ENCODE measurements around the gene RRAGC. TPM values are rescaled to one million over a fixed set of nuclear protein-coding genes. Genes with fewer than 3 reads are reported as not detected.
"Not testable (repeated sequence)": the region's sequence is repeated elsewhere in the genome, so short reads cannot be mapped to it uniquely, and the experiment has no call there.

RRAGC gene
- total RNA-seq, 1 donor from 2014 or later: 11.4 TPM

- no peaks in the 10 kb centered on the region for H3K9me3 Mint-ChIP-seq
- H3K36me3 Mint-ChIP-seq: peaks cover 8% of the 10 kb centered on the region
- no peak overlapping the region for H3K27ac Mint-ChIP-seq
- Histone ChIP-seq H4K20me1 (ENCODE audit: low read depth) (no peaks in the 10 kb centered on the region), H3K4me1 (no peaks in the 10 kb centered on the region), H3K27ac (no peak overlapping the region), H3K4me2 (no peak overlapping the region), H3K9me3 (ENCODE audit: low read depth) (no peaks in the 10 kb centered on the region), H2AFZ (replicated peaks) (no peak overlapping the region), H3K4me3 (no peak overlapping the region), H3F3A (ENCODE audit: low read depth) (peaks cover 7% of the 10 kb centered on the region), H3K27me3 (no peaks in the 10 kb centered on the region), H3K79me2 (ENCODE audit: low read depth) (no peaks in the 10 kb centered on the region), H3K36me3 (no peaks in the 10 kb centered on the region), H3K9ac (no peak overlapping the region)
- DNase-seq (ENCODE audit: low spot score): no peak
- no peaks in the 10 kb centered on the region for H3K27me3 Mint-ChIP-seq (ENCODE audit: insufficient read depth, low read depth)
- no peak for TF ChIP-seq EZH2 (IDR thresholded peaks at IDR 0.05)
- no peak for TF ChIP-seq EZH2phosphoT487 (IDR thresholded peaks at IDR 0.05)
- no peak for TF ChIP-seq CTCF (IDR thresholded peaks at IDR 0.05)
- no peaks in the 10 kb centered on the region for H3K4me1 Mint-ChIP-seq
- H3K4me3 Mint-ChIP-seq: no peak overlapping the region
Observed at GRCh38 chr1:38839363-38839762, 20.2 kb downstream of the RRAGC start.

GRCh38 chr1:38836316-38836715 is 23.3 kb downstream of the RRAGC start:
- H3K9me3 ChIP-seq (ENCODE audit: low read depth); H3K4me1 ChIP-seq; H3K4me2 ChIP-seq; H3K27ac Mint-ChIP-seq; DNase-seq (ENCODE audit: low spot score); H3K9ac ChIP-seq; H4K20me1 ChIP-seq (ENCODE audit: low read depth); H3K36me3 Mint-ChIP-seq; H2AFZ ChIP-seq (replicated peaks); H3K4me3 ChIP-seq; H3K9me3 Mint-ChIP-seq; H3K79me2 ChIP-seq (ENCODE audit: low read depth); H3K4me3 Mint-ChIP-seq; H3K27ac ChIP-seq; H3K36me3 ChIP-seq; H3K27me3 Mint-ChIP-seq (ENCODE audit: insufficient read depth, low read depth); H3F3A ChIP-seq (ENCODE audit: low read depth); H3K27me3 ChIP-seq: not testable (repeated sequence)
- H3K4me1 Mint-ChIP-seq: peaks cover 12% of the 10 kb centered on the region

- no peak for TF ChIP-seq EZH2phosphoT487 (IDR thresholded peaks at IDR 0.05)
- TF ChIP-seq EZH2 (IDR thresholded peaks at IDR 0.05): no peak
- TF ChIP-seq CTCF (IDR thresholded peaks at IDR 0.05): peak; percentile 88
- Mint-ChIP-seq H3K4me1 (peaks cover 12% of the 10 kb centered on the region), H3K27ac (no peak overlapping the region), H3K4me3 (no peak overlapping the region), H3K36me3 (peaks cover 4% of the 10 kb centered on the region), H3K9me3 (no peaks in the 10 kb centered on the region), H3K27me3 (ENCODE audit: insufficient read depth, low read depth) (peaks cover 3% of the 10 kb centered on the region)
- DNase-seq (ENCODE audit: low spot score): peak; percentile 93
- Histone ChIP-seq H3K9me3 (ENCODE audit: low read depth) (no peaks in the 10 kb centered on the region), H3K4me3 (no peak overlapping the region), H3K36me3 (no peaks in the 10 kb centered on the region), H3K9ac (no peak overlapping the region), H3K27ac (no peak overlapping the region), H3K4me1 (peaks cover 5% of the 10 kb centered on the region), H2AFZ (replicated peaks) (no peak overlapping the region), H4K20me1 (ENCODE audit: low read depth) (no peaks in the 10 kb centered on the region), H3K27me3 (no peaks in the 10 kb centered on the region), H3F3A (ENCODE audit: low read depth) (peaks cover 7% of the 10 kb centered on the region), H3K79me2 (ENCODE audit: low read depth) (no peaks in the 10 kb centered on the region), H3K4me2 (no peak overlapping the region)
Observed at GRCh38 chr1:38834937-38835827, 24.4 kb downstream of the RRAGC start.

GRCh38 chr1:38834221-38834782 is 25.3 kb downstream of the RRAGC start:
- Histone ChIP-seq H3K4me1 (peaks cover 5% of the 10 kb centered on the region), H3K36me3 (no peaks in the 10 kb centered on the region), H3K9me3 (ENCODE audit: low read depth) (no peaks in the 10 kb centered on the region), H3K79me2 (ENCODE audit: low read depth) (no peaks in the 10 kb centered on the region), H3K27me3 (no peaks in the 10 kb centered on the region), H2AFZ (replicated peaks) (no peak overlapping the region), H4K20me1 (ENCODE audit: low read depth) (no peaks in the 10 kb centered on the region), H3K9ac (no peak overlapping the region), H3K27ac (no peak overlapping the region), H3K4me3 (no peak overlapping the region), H3F3A (ENCODE audit: low read depth) (peaks cover 7% of the 10 kb centered on the region), H3K4me2 (no peak overlapping the region)
- H3K4me1 Mint-ChIP-seq: peaks cover 12% of the 10 kb centered on the region
- no peak for TF ChIP-seq CTCF (IDR thresholded peaks at IDR 0.05)
- TF ChIP-seq EZH2phosphoT487 (IDR thresholded peaks at IDR 0.05): no peak
- H3K27me3 Mint-ChIP-seq (ENCODE audit: insufficient read depth, low read depth): peaks cover 4% of the 10 kb centered on the region
- no peak for DNase-seq (ENCODE audit: low spot score)
- no peak overlapping the region for H3K27ac Mint-ChIP-seq
- peaks cover 3% of the 10 kb centered on the region for H3K36me3 Mint-ChIP-seq
- H3K4me3 Mint-ChIP-seq: no peak overlapping the region
- H3K9me3 Mint-ChIP-seq: no peaks in the 10 kb centered on the region
